ENCODE measurements around the gene FAM43A.

The FAM43A gene

DNA sequence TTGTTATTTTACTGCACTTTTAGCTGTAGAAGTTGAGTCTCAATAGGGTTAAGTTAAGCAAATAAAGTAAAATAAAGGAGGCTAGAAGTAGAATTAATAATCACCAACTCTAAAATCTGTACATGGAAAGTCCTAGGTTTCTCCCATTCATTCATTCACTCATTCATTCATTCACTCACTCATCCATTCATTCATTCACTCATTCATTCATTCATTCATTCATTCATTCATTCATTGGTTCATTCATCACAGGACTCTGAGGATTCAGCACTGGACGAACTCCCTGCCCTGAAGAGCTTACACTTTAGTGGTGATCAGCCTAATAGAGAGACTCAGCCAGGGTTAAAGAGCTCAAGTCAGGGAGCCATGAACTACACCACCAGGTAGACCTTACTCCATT lies 9.2 kb upstream of the FAM43A start:
- no peak for DNase-seq

DNA sequence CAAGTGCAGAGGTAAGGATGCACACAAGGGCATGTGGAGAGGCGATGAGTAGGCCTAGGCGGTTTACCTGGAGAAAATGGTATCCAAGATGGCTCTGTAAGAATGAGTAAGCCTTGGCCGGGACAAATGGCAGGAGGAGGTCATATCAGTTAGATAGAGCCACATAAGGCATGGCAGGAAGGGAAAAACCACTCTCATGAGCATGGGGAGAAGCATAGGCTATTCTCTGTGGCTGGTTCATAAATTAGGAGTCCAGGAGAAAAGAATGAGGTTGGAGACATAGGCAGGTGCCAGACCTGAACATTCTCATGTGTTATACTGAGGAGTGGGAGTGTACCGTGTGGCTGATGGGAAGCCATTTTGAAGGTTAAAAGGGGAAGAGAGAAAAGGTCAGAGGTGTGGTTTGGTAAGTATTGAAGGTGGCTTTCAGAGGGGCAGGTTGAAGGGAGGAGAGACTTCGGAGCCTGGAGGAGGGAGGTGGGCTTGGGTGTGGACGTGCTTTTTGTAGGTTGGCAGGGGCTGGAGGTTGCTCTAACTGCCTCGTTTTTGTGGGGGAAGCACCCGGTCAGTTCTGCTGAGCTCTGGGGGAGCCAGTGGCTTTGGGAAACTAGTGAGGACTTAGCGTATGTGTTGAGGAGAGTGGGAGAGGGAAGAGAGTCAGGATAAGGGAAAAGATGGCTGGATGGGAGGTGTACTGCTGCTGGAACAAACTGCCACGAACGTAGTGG lies 4.6 kb upstream of the FAM43A start:
- DNase-seq = no peak

DNA sequence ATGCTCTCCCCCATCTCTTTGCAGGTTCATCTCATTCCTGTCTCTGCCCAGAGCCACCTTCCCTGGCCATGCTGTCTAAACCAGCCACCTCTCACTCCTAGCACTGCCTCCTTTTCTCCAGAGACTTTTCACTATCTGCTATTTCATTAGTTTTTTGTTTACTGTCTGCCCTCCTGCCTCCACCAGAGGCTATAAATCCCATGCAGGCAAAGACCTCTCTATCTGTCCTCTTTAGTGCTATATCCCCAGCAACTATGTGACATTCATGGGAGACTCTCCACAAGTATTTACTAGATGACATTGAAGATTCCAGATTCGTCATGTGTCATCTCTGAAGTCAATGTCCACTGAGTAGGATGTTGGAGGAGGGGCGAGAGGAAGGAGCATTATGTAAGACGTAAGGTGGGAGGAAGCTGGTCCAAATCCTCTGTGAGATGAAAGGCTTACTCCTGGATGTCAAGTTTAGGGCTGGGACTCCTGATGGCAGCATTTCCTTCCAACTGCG lies 3.4 kb upstream of the FAM43A start:
- no peak for DNase-seq

DNA sequence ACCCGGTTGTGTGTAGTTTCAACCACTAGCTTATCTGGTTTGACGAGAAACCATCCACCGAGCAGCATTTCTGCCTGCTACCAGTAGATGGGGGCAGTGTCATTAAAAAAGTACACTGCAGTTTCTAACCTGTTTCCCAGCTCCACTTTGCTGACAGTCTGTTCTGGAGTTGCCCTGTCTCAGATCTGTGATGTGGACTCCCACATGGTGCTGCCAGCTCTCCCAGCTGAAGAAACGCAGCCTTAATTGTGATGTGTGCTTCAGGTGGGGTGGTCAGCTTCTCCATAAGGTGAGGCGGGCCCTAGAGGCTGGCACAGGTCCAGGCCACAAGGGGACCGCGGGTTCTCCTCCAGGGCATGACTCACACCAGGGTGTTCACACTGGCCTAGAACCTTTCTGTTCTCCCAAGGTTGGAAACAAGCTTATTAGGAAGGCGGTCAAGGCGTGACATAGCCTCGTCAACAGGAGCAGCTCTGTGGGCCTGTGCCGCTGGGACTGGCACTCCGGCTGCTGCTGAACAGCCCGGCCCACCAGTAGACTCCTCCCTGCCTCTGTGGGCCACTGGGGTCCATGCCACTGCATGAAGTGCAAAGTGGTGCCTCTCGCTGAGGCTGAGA lies 2.9 kb upstream of the FAM43A start:
- DNase-seq = peak; percentile 90

DNA sequence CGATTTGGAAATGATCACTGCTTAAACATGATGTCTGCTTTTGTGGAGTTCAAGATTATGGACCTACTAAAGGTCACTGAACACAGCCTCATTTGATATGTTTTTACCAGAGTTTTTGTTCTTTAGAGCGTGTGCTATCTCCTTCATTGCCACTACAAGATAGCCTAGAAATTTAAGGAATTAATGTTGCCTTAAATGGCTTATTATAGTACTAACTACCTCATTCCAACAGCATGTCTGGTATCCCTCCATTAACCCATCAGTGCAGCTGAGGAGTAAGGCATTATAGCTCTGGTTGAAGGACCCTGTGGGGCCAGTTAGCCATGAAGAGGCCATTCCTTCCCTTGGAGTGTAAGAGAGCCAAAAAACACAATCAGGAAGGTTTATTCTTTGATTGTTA lies 2.3 kb upstream of the FAM43A start:
- no peak for DNase-seq

DNA sequence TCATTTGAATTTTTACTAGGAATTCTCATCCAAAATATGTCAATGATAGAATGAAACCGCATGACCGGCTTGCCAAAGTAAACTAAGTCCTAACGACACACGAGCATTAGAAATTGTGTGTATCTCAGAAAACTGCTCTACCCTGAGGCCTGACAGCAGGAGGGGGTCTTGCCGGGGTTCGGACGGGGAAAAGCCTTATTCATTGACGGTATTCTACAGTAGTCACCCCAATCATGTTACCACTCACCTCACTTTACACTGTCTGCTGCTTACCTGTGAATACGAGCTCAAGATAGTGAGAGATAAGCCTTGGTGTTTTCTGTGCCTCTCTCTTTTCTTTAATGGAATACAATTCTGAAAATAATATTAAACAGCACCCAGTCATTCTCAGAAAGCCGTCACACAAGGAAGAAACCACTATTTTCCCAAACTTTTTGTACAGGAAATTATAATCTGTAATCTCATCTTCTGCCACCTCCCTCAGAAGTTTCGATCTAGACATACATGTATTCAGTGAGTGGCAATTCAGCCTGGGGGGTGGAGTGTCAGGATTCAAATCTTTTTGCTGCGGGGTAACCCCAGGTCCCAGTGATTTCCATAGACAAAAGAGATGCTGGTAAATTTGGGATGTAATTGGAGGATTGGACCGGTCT lies 492 bp upstream of the FAM43A start:
- DNase-seq = no peak

DNA sequence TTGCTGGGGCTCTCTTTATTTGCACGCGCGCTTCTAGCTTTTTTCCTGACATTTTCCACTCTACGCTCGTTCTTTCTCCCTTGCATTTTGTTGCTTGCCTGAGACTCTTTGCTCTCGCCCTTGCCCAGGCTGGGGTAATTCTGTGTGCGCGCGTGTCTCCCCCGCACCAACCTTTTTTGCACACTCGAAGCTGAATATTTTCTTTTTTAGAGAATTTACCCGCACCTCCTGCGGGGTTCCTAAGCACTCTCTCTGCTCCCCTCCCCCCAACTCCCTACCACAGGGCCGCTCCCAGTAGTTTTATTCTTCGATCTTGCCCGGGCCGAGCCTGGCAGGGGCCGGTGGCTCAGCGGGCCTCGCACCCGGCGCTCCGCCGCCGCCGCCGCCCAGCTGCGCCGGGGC lies 732 bp downstream of the FAM43A start:
- peak; percentile 26 for DNase-seq

DNA sequence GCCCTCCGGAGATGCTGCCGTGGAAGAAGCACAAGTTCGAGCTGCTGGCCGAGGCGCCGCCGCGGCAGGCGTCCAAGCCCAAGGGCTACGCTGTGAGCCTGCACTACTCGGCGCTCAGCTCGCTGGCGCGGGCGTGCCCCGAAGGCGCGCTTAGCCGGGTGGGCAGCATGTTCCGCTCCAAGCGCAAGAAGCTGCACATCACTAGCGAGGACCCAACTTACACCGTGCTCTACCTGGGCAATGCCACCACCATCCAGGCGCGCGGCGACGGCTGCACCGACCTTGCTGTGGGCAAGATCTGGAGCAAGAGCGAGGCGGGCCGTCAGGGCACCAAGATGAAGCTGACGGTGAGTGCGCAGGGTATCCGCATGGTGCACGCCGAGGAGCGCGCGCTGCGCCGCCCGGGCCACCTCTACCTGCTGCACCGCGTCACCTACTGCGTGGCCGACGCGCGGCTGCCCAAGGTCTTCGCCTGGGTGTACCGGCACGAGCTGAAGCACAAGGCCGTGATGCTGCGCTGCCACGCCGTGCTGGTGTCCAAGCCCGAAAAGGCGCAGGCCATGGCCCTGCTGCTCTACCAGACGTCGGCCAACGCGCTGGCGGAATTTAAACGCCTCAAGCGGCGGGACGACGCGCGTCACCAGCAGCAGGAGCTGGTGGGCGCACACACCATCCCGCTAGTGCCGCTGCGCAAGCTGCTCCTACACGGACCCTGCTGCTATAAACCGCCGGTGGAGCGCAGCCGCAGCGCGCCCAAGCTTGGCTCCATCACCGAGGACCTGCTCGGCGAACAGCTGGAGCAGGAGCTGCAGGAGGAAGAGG lies 1.3 kb downstream of the FAM43A start:
- DNase-seq = peak; percentile 26

DNA sequence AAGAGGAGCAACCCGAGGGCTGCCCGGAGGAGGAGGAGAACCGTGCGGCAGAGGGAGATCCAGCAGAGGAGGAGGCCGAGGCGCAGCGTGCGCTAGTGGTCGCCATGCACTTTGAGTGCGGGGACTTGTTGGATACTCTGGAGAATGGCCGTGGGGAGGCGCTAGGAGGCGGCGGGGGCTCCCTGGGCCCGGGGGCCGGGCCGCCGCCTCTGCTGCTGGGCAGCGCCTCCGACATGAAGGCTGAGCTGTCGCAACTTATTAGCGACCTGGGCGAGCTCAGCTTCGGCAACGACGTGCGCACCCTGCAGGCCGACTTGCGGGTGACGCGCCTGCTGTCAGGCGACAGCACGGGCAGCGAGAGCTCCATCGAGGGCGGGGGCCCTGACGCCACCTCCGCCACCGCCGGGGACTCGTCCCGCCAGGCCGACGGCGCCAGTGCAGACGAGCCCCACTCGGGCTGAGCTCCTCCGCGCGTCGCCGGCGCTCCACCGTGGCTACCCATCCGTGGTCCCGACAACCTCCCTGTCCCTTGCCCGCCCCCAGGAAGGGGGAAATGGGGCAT lies 2.0 kb downstream of the FAM43A start:
- DNase-seq = no peak

DNA sequence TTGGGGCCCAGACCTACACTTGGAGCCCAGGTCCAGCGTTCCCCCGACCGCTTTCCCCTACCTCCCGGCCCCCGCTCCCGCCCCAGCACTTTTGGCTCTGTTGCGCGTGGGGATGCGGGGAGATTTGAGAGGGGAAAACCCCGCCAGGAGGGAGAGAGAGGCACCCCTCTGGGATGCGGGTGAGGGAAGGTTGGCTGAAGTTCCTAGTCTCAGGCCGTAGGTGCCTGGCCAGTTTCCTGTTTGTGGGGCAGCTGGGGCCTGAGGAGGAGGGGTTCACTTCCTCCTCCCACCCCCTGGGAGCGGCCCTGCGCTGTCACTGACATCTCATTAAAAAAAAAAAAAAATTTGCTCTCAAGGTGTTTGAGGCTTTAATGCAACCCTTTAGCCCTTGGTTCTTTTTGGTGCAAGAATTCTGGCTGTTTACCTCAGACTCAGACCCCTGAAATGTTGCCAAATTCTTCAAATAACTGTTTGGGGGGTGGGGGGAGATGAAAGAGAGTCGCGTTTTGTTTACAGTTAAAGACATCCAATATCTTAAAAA lies 2.6 kb downstream of the FAM43A start:
- no peak for DNase-seq

DNA sequence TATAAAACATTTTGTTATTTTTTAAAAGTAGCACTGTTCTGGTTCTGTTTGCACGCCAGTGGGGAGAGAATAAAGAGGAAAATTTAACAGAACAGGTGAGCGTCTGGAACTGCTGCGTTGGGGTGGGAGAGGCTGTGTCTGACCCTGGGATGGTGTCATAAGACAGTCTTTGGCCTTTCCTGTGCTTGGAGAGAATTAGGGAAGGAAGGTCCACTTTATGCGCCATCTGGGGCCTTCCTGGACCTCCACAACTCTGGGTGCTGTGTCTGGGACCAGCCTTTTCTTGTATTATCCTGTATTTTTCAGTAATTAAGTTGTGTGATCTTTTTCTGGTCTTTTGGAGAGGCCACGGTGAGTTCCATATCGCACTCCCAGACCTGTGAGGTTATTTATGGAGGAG lies 3.3 kb downstream of the FAM43A start:
- no peak for DNase-seq

DNA sequence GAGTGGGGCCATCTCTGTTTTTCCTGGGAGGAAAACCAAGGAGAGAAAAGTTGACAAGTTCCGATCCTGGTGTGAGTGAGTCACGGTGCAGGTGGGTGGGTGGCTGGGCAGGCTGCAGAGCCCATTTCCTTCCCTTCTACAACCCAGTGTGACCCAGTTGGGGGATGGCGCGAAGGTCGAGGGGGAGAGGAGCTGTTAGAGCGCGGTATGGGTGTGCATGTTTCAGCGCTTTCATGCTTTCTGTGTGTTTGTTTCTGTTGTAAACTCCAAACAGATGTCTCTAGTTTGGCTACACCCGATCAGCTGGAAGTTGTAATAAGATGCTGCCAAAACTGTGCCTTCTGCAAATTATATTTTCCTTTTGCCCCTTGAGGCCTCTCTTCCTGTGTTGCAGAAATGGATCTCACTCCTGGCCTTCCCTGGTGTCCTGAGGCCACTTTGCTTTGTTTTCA lies 3.8 kb downstream of the FAM43A start:
- DNase-seq = peak; percentile 87

DNA sequence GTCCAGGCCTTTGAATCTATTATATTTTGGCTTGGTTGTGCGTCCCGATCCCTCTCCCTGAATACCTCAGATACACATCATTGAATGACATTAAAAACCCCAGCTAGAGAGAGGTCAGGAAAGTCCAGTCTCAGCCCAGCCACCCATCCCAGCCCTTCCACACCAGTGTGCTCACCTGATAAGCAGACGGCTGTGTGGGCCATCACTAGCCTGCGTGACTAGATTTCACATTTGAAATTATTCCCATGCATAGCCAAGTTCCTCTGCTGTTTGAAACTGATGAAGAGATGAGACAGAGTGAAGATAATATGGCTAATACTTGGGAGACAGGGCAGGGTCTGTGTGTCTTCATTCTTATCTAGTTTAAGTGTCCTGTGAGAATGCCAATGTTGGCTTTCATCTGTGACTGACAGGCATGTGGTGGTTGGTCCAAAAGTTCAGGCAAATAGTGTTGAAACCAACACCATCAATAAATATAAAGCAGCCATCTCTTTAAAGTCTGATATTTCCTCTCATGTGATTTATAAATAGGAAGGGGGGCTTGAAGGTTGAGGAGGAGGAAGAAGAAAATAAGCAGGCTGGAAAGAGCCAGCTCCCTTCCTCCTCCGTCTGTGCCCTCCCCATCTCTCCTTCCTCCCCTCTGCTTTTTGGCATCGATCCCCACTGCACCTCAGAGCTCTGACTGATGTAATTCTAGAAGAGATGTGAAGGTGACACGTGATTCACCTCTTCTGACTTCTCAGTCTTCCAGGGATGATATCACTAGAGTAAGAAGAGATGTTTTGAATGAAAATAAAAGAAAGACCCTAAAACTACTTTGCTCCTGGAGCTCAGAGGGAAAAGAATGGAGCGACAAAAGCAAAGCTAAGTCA lies 5.1 kb downstream of the FAM43A start:
- DNase-seq = peak; percentile 95

DNA sequence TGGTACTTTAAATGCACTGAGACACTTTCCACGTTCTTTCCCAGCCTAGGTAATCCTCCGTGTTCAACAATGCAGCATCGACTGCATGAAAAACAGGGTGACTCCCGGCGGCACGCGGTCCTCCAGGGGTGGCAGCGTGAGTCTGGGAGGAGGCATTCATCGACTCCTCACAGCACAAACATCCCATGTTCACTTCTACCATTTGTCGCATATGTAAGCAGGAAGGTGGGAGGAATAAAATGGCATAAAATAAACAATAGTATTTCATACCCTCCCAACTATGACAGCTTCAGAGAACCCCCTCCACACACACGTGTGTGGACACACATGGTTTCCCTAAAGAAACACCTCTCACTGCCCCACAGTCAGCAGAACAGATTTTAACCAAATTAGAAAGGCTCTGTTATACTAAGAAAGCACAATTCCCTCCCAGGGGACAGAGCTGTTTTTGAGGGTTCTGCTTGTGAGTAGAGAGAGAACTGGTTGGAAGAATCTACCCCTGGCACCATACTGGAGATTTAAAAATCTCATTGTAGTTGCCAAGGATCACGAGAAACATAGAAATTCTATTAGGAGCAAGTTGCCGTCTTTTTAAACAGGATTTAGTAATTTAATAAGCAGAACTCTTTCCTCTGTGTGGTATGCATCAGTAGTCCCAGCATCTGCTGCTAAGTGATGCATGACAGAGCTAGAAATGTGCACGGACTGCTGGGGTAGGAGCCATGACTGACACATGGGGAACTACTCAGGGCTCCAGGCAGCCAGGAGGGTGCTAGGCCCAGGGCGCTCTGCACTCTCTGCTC lies 6.0 kb downstream of the FAM43A start:
- DNase-seq = peak; percentile 87

DNA sequence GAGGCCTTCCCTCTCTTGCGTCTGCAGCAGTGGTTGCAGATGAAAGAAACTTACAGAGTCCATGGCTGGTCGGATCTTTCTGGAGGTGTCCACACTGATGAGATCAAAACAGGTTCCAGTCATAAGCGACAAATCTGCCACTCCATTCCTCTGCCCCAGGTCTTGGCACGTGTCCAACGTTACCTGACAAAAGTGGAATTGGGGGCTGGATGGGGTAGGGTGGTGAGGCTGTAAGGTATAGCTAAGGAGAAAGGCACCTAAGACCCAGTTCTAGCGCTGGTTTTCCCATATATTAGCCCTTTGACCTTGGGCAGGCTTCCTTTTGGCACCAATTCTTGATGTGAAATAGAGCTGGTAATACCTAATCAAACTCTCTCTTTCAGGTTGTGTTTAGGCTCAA lies 11.0 kb downstream of the FAM43A start:
- no peak for DNase-seq

DNA sequence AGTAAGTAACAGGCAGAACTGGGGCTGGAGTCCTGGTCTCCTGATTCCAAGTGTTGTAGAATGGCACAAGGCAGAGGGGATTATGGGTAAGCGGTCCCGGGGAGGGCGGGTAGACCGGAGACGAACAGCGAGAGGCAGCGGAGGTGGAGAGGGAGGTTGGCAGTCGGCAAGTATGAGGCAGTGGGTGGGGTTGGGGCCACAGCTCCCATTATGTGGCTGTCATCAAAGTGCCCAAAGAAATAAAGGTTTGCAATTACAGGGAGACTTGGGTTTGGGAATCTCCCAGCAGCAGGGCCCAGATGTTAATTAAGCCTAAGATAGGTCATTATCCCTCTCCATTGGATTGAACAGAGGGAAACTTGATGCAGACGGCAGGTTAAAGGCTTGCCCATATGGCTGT lies 16.9 kb downstream of the FAM43A start:
- DNase-seq = peak; percentile 83

DNA sequence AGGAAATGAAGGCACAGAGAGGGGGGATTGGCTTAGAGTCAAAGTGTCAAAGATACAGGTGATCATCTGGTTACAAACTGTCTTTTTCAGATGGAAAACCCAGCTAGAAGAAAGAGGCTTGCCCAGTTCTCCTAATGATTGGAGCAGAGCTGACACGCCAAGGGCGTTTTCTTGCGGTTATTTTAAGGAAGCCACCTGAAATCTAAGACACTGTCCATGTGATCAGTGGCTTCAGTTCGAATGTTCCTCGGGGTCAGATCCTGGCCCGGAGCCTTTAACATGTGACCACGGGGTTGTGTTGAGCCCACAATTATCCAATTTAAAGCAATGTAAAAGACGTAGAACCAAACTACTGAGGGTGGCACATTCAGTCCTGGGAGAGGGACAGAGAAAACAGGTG lies 19.5 kb downstream of the FAM43A start:
- DNase-seq = no peak

DNA sequence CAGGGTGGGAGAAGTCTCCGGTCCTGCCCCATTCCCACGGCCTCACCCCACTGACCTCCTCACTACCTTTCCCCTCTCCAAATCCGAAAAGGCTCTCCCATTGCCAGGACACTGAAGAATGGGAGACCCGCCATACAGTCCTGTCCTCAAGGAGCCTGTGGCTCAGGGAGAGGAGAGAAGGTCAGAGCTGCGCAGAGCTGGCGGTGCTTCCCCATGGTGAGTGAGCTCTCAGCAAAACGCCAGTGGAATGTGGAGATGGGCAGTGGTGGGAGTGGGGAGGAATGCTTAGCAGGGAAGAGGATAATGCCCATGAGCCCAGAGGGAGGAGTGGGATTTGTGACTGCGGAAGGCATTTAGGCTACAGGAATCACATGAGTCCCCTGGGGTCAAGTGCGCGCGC lies 20.1 kb downstream of the FAM43A start:
- DNase-seq = no peak

DNA sequence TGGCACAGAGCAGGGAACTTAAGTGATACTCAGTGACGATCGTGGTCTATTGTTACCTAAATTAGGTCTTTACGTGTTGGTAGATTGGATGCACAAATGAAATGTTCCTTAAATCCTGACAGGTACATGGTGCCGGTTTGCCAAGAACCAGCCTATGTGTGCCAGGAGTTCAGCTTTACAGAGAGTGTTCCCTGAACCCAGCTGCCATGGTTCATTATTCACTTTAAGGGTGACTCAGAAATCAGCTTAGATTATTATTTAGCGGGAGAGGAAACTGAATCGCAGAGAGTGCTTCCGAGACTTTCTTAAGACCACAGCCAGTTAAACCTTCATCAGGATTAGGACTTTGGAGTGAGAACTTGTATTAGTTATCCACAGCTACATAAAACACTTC lies 21.5 kb downstream of the FAM43A start:
- DNase-seq = no peak

DNA sequence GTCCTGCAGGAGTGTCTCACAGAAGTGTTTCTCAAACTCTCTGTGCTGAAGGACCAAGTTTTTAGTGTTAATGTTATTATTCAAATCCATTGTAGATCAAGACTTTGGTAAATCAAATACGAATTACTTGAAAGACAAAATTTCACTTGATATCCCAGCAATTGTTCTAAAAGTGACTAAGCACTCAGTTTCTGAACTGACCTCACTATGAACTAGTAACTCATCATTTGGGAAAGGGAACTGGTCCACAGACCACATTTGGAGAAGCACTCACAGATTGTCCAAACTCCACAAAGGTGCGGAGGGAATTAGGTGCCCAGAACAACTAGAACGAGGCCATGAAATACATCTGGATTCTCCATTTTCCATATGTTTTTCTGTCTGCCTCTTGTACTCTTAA lies 25.6 kb downstream of the FAM43A start:
- DNase-seq = no peak

DNA sequence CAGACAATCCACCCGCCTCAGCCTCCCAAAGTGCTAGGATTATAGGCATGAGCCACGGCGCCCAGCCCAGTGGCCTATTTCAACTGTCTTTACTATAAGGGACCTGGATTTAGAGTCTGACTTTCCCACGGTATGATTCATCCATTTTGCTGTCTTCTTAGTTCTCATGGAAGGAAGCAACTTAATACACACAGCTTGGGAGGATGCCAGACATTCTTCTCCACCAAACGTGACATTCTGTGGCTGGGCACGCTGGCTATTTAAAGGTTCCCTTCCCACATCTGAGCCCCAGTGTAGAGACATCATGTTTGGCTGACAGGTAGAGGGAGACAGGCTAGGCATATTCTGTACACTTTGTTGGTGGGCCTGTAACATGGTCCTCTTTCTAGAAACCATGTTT lies 26.2 kb downstream of the FAM43A start:
- DNase-seq = no peak
